Measurements from ENCODE around the gene LRRFIP2. TPM values are rescaled to one million over a fixed set of nuclear protein-coding genes. Genes with fewer than 3 reads are reported as not detected.

The LRRFIP2 gene
- total and polyA plus RNA-seq, 12 donors = 34.2 to 161 (median 46.2) TPM

GRCh38 chr3:37221407-37221806, 47.0 kb upstream of the LRRFIP2 start:
- Histone ChIP-seq H3K9me3 (replicated peaks in 1 of 3) (no peaks in the 10 kb centered on the region), H3K4me3 (no peak overlapping the region), H3K4me1 (replicated peaks in 1 of 2) (no peaks in the 10 kb centered on the region), H3K27ac (no peak overlapping the region), H3K36me3 (replicated peaks in 1 of 2) (no peaks in the 10 kb centered on the region), H3K27me3 (no peaks in the 10 kb centered on the region)
- 56 to 69% (median 61%) methylated on average over 1 of the region's 1 CpG for WGBS, 4 donors
- TF ChIP-seq POLR2A (IDR thresholded peaks at IDR 0.05) = no peak
- no peak for TF ChIP-seq CTCF (IDR thresholded peaks at IDR 0.05)
- DNase-seq = no peak
- intact Hi-C loops (cut with DNase I) = no loop called here

- Histone ChIP-seq H3K4me1 (replicated peaks in 1 of 2) (no peaks in the 10 kb centered on the region), H3K27me3 (no peaks in the 10 kb centered on the region), H3K36me3 (replicated peaks in 1 of 2) (no peaks in the 10 kb centered on the region), H3K4me3 (no peak overlapping the region), H3K9me3 (replicated peaks in 1 of 3) (no peaks in the 10 kb centered on the region), H3K27ac (no peak overlapping the region)
- WGBS, 4 donors = 72 to 82% (median 76%) methylated on average over 1 of the region's 1 CpG
- no peak for TF ChIP-seq CTCF (IDR thresholded peaks at IDR 0.05)
- TF ChIP-seq POLR2A (IDR thresholded peaks at IDR 0.05) = no peak
- intact Hi-C loops (cut with DNase I) = loop anchor here (10.0 kb wide), 2 partner anchors 194 to 494 kb away; no protein-coding TSS in a partner anchor
- DNase-seq = no peak
Observed at GRCh38 chr3:37219266-37219665, 44.9 kb upstream of the LRRFIP2 start.

- 100% methylated on average over 1 of the region's 1 CpG; no CpG with 5 or more reads in 1 of the 4 donors for WGBS, 4 donors
- intact Hi-C loops (cut with DNase I) = loop anchor here (10.0 kb wide), 2 partner anchors 193 to 493 kb away; no protein-coding TSS in a partner anchor
- Histone ChIP-seq H3K27me3 (no peaks in the 10 kb centered on the region), H3K9me3 (replicated peaks in 1 of 3) (no peaks in the 10 kb centered on the region), H3K36me3 (replicated peaks in 1 of 2) (no peaks in the 10 kb centered on the region), H3K4me3 (no peak overlapping the region), H3K4me1 (replicated peaks in 1 of 2) (no peaks in the 10 kb centered on the region), H3K27ac (no peak overlapping the region)
- TF ChIP-seq CTCF (IDR thresholded peaks at IDR 0.05) (no peak), POLR2A (IDR thresholded peaks at IDR 0.05) (no peak)
- DNase-seq = no peak
Observed at GRCh38 chr3:37218206-37218605, 43.8 kb upstream of the LRRFIP2 start.

- DNase-seq = peak in 1 of 7 donors; percentile 18
- intact Hi-C loops (cut with DNase I) = loop anchor here (10.0 kb wide), 2 partner anchors 192 to 492 kb away; no protein-coding TSS in a partner anchor
- H3K27ac ChIP-seq = no peak overlapping the region
Observed at GRCh38 chr3:37217098-37217849, 42.9 kb upstream of the LRRFIP2 start.

More at GRCh38 chr3:37217098-37217849, 42.9 kb upstream of the LRRFIP2 start:
- H3K9me3 ChIP-seq (replicated peaks in 1 of 3) = no peaks in the 10 kb centered on the region
- H3K27me3 ChIP-seq = no peaks in the 10 kb centered on the region
- WGBS, 4 donors = 85 to 91% (median 89%) methylated on average over 4 to 10 of the region's 10 CpGs
- H3K4me1 ChIP-seq (replicated peaks in 1 of 2) = no peaks in the 10 kb centered on the region
- TF ChIP-seq CTCF (IDR thresholded peaks at IDR 0.05) (no peak), POLR2A (IDR thresholded peaks at IDR 0.05) (no peak)
- no peak overlapping the region for H3K4me3 ChIP-seq
- H3K36me3 ChIP-seq (replicated peaks in 1 of 2) = no peaks in the 10 kb centered on the region
